K562 (cell line): Measurements from ENCODE around the gene TRAF3.

Source experiments
- CTCF ChIP-seq, 3 experiments: IDR thresholded peaks in 2 of 3; conservative IDR thresholded peaks in 1 of 3; 2 replicates each; pipeline ENCODE4 v1.5.1; 2011 to 2012; ENCODE audit warnings: low read length in 3 of 3, mild to moderate bottlenecking in 3 of 3, control low read depth in 2 of 3, improper control_type of control experiment in 1 of 3, inconsistent platforms in 1 of 3, low read depth in 1 of 3, mixed read lengths in 1 of 3, moderate library complexity in 1 of 3; ENCODE audit not compliant: insufficient read depth in 2 of 3
- GTF3C2 ChIP-seq: IDR thresholded peaks from 3 replicates; pipeline ENCODE4 v1.6.1; 2011; ENCODE audit warnings: borderline replicate concordance, mild to moderate bottlenecking, moderate library complexity; ENCODE audit not compliant: insufficient read length; ENCODE audit errors: extremely low read depth

- TF ChIP-seq CTCF (IDR thresholded peaks at IDR 0.05 in 2 of 3, conservative IDR thresholded peaks at IDR 0.05 in 1 of 3; ENCODE audit: insufficient read depth in 2 of 3, low read depth in 1 of 3, low read length in 3 of 3), result no peak
- TF ChIP-seq GTF3C2, result no peak
Measured at GRCh38 chr14:102900631-102901571, 123.7 kb downstream of the TRAF3 start.
